ENCODE data around the gene PDE6A.

The PDE6A gene

DNA sequence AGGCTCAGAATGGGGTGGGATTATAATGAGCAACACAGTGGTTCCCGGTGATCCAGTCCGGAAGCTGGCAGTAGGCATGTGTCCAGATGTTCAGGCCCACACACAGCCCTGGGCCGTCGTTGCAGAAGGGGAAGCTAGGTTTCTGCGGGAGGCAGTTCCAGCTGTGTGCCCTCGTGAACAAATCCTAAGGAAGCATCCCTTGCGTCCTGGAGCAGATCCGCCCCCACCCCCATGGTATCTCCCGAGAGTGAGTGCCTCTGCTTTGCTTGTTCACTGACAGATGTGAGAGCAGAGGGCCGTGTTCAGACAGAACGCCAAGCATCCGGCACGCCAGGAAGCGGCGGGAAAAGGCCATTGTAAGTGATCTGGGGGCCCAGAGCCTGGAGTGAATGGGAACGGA, 104.8 kb downstream of the PDE6A start:
- H3K9me3 ChIP-seq (ENCODE audit: control insufficient read depth, insufficient read depth, low read length) = no peaks in the 10 kb centered on the region
- no peak for TF ChIP-seq EZH2phosphoT487 (IDR thresholded peaks at IDR 0.05; ENCODE audit: borderline replicate concordance, low read length)
- TF ChIP-seq, protein P1, sequence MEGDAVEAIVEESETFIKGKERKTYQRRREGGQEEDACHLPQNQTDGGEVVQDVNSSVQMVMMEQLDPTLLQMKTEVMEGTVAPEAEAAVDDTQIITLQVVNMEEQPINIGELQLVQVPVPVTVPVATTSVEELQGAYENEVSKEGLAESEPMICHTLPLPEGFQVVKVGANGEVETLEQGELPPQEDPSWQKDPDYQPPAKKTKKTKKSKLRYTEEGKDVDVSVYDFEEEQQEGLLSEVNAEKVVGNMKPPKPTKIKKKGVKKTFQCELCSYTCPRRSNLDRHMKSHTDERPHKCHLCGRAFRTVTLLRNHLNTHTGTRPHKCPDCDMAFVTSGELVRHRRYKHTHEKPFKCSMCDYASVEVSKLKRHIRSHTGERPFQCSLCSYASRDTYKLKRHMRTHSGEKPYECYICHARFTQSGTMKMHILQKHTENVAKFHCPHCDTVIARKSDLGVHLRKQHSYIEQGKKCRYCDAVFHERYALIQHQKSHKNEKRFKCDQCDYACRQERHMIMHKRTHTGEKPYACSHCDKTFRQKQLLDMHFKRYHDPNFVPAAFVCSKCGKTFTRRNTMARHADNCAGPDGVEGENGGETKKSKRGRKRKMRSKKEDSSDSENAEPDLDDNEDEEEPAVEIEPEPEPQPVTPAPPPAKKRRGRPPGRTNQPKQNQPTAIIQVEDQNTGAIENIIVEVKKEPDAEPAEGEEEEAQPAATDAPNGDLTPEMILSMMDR (IDR thresholded peaks at IDR 0.05; ENCODE audit: low read depth, low read length, poor library complexity, severe bottlenecking) = no peak
- H3K27me3 ChIP-seq (ENCODE audit: control insufficient read depth, low read length) = no peaks in the 10 kb centered on the region
- H3K4me2 ChIP-seq (ENCODE audit: low read length) = no peak overlapping the region
- no peaks in the 10 kb centered on the region for H3K9me2 ChIP-seq (replicated peaks; ENCODE audit: control insufficient read depth, low read length)
- H3K36me3 ChIP-seq (ENCODE audit: control insufficient read depth, low read length) = peaks cover 19% of the 10 kb centered on the region; the same call in 1 of the 2 replicates
- H3K4me3 ChIP-seq (ENCODE audit: low read length) = no peak overlapping the region
- H3K4me1 ChIP-seq (ENCODE audit: control insufficient read depth, low read length) = no peaks in the 10 kb centered on the region
- H4K20me1 ChIP-seq (ENCODE audit: control insufficient read depth, insufficient read depth, low read depth, low read length) = no peaks in the 10 kb centered on the region
- no peak overlapping the region for H3K27ac ChIP-seq (ENCODE audit: low read depth, low read length)
- H3F3A ChIP-seq (ENCODE audit: control insufficient read depth, insufficient read depth) = no peaks in the 10 kb centered on the region
- no peaks in the 10 kb centered on the region for H3K79me2 ChIP-seq (ENCODE audit: control insufficient read depth, low read length)

- Histone ChIP-seq H3K4me1 (ENCODE audit: control insufficient read depth, low read length) (no peaks in the 10 kb centered on the region), H3K36me3 (ENCODE audit: control insufficient read depth, low read length) (peaks cover 17% of the 10 kb centered on the region; the same call in 1 of the 2 replicates), H3K27ac (ENCODE audit: low read depth, low read length) (no peak overlapping the region), H3K4me2 (ENCODE audit: low read length) (no peak overlapping the region), H4K20me1 (ENCODE audit: control insufficient read depth, insufficient read depth, low read depth, low read length) (no peaks in the 10 kb centered on the region), H3K4me3 (ENCODE audit: low read length) (no peak overlapping the region), H3K9me2 (replicated peaks; ENCODE audit: control insufficient read depth, low read length) (no peaks in the 10 kb centered on the region), H3K9me3 (ENCODE audit: control insufficient read depth, insufficient read depth, low read length) (no peaks in the 10 kb centered on the region), H3K27me3 (ENCODE audit: control insufficient read depth, low read length) (no peaks in the 10 kb centered on the region), H3K79me2 (ENCODE audit: control insufficient read depth, low read length) (no peaks in the 10 kb centered on the region), H3F3A (ENCODE audit: control insufficient read depth, insufficient read depth) (no peaks in the 10 kb centered on the region)
- no peak for TF ChIP-seq EZH2phosphoT487 (IDR thresholded peaks at IDR 0.05; ENCODE audit: borderline replicate concordance, low read length)
- TF ChIP-seq, protein P1 (IDR thresholded peaks at IDR 0.05; ENCODE audit: low read depth, low read length, poor library complexity, severe bottlenecking) = no peak
These were observed 105.5 kb downstream of the PDE6A start for GRCh38 chr5:149838881-149839739.

GRCh38 chr5:149837680-149838269, 106.8 kb downstream of the PDE6A start:
- Histone ChIP-seq H3K4me3 (ENCODE audit: low read length) (no peak overlapping the region), H3K4me1 (ENCODE audit: control insufficient read depth, low read length) (no peaks in the 10 kb centered on the region), H3K79me2 (ENCODE audit: control insufficient read depth, low read length) (no peaks in the 10 kb centered on the region), H3K9me3 (ENCODE audit: control insufficient read depth, insufficient read depth, low read length) (no peaks in the 10 kb centered on the region), H3K27ac (ENCODE audit: low read depth, low read length) (no peak overlapping the region), H3F3A (ENCODE audit: control insufficient read depth, insufficient read depth) (no peaks in the 10 kb centered on the region), H3K36me3 (ENCODE audit: control insufficient read depth, low read length) (peaks cover 23% of the 10 kb centered on the region; the same call in 1 of the 2 replicates), H4K20me1 (ENCODE audit: control insufficient read depth, insufficient read depth, low read depth, low read length) (no peaks in the 10 kb centered on the region), H3K9me2 (replicated peaks; ENCODE audit: control insufficient read depth, low read length) (no peaks in the 10 kb centered on the region), H3K4me2 (ENCODE audit: low read length) (no peak overlapping the region), H3K27me3 (ENCODE audit: control insufficient read depth, low read length) (no peaks in the 10 kb centered on the region)
- TF ChIP-seq, protein P1 (IDR thresholded peaks at IDR 0.05; ENCODE audit: low read depth, low read length, poor library complexity, severe bottlenecking) = peak; percentile 30
- TF ChIP-seq EZH2phosphoT487 (IDR thresholded peaks at IDR 0.05; ENCODE audit: borderline replicate concordance, low read length) = no peak

All from DOHH2 (cell line).